Measurements from ENCODE around the gene ABCF1.
A peak's percentile ranks its signal among the peaks of the same experiment; 100 is the strongest.

Gene ABCF1

DNA sequence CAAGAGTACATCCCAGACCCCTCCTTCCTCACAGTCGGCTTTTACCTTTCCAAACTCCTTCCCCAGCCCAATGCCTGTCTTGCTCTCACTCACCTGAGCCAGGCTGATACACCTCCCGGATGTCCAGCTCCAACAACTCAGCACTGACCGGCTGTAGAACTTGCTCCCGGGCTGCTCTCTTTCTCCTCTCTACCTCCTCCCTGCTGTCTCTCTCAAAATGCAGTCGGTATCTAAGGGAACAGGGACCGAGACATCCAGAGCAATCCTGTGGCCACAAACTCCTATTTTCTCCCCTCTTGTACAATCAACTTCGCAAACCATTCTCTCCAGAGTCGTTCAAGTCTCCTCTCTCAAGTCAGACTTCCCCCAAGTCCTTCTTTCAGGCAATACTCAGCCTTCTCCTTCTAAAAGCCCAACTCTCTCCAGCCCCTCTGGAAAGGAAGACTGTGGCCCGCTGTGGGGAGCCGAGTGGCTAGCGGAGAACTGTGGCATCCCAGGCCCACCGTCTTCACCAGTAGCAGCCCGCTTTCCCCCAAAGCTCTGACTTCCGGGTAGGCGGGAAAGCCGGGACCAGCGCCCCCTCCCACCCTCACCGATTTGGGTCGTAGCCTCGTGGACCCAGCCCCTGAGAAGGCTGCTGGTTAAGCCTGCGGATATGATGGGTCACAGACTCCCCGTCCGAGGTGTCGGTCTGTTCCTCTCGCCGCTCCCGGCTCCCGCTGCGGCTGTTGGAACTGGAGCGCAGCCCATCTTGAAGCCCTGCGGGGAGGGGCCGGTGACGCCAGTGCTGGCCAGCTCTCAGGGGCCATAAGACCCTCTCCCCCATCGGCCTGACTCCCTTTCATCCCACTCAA, 16.1 kb upstream of the ABCF1 start:
- H3K4me3 ChIP-seq (replicated peaks; ENCODE audit: low read depth, low read length): peak overlapping the region; percentile 99
- TF ChIP-seq, protein P1, sequence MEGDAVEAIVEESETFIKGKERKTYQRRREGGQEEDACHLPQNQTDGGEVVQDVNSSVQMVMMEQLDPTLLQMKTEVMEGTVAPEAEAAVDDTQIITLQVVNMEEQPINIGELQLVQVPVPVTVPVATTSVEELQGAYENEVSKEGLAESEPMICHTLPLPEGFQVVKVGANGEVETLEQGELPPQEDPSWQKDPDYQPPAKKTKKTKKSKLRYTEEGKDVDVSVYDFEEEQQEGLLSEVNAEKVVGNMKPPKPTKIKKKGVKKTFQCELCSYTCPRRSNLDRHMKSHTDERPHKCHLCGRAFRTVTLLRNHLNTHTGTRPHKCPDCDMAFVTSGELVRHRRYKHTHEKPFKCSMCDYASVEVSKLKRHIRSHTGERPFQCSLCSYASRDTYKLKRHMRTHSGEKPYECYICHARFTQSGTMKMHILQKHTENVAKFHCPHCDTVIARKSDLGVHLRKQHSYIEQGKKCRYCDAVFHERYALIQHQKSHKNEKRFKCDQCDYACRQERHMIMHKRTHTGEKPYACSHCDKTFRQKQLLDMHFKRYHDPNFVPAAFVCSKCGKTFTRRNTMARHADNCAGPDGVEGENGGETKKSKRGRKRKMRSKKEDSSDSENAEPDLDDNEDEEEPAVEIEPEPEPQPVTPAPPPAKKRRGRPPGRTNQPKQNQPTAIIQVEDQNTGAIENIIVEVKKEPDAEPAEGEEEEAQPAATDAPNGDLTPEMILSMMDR (IDR thresholded peaks at IDR 0.05; ENCODE audit: low read length, missing control alignments): no peak
- no peak for DNase-seq (ENCODE audit: low read depth)

DNA sequence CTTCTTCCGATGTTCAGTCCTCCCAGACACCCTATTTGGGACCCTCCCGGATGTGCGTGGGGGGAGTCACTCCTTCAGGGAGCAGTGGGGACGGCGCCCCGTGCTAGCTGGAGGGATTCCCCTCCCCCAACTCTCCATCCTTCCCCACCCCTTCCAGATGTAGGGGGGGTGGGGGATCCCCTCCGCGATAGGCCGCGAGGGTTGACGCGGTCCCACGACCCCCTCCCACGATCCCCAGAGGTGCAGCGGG, 15.5 kb upstream of the ABCF1 start:
- TF ChIP-seq, protein P1 (IDR thresholded peaks at IDR 0.05; ENCODE audit: low read length, missing control alignments): no peak
- peak; percentile 36 for DNase-seq (ENCODE audit: low read depth)
- peak overlapping the region; percentile 99 for H3K4me3 ChIP-seq (replicated peaks; ENCODE audit: low read depth, low read length)

DNA sequence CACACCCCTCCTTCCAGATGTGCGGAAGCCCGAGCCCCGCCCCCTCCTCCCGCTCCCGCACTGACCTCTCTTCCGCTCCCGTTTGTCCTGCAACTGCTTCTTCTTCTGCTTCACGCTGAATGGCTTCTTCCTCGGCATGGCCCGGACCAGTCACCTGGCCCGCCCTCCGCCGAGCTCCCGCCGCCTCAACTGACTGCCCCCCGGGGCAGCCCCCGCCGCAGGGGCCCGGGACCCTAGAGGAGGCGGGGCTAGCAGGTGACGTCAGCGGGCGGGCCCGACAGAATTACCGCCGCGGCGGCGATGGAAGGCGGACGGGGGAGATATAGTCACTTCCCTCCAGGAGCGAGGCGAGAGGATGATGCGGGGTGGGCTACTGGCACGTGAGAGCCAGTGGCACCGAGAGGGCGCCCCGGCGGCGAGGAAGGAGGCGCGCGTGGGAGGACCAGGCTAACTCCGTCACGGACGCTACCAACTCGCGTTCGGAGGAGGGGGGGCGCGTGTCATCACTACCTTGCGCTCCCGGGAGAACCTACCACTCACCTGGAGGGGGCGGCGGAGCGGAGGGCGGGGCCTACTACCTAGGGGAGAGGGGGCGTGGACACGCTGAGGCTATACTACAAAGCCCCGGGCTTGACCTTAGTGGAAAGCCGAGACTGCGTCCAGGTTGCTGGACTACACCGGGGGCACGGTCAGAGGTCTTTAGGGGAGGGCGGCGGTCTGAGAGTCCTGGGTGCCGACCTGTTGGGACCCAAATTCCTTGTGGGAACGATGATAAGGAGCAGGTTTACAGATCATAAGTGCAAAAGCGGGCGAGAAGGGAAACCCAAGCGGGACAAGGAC, 15.0 kb upstream of the ABCF1 start, which contains the start of gene GNL1:
TSS of gene GNL1 (minus strand) at position 424 of the 840 bp plus-strand sequence. CDS start at position 138, 286 bp downstream.
- H3K4me3 ChIP-seq (replicated peaks; ENCODE audit: low read depth, low read length): peak within 1 kb of the TSS; percentile 99
- DNase-seq (ENCODE audit: low read depth): peak; percentile 92
- TF ChIP-seq, protein P1 (IDR thresholded peaks at IDR 0.05; ENCODE audit: low read length, missing control alignments): no peak

DNA sequence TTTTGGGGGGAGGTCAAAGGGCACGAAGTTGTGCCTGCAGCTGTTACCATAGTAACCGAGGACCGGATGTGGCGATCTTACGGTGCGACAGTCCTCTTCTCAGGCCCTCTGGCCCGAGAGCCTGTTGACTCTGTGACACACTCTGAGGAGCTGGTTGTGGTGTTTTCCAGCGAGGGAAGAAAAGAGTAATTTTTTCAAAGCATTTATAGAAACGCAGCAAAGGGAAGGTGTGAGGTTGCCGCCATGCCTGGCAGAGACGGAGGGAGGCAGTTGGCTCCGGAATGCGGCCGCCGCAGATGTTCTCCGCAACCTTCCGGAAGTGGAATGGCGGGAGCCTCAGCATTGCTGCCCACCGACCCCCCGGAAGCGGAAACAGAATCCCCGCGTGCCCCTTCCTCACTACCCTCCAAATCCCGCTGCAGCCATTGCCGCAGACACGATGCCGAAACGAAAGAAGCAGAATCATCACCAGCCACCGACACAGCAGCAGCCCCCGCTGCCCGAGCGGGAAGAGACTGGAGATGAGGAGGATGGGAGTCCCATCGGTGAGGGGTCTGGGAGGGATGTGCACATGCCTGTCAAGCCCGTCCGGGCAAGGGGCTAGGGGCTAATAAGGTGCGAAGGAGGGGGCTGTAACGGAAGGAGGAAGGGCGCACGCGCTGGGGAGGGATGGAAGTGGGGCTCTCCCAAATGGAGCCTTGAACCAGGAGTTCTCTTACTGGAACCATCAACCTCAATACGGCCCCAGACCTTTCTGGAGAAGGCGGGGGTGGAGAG, 14.1 kb upstream of the ABCF1 start, which contains the start of gene PRR3:
TSS of gene PRR3 (plus strand) at position 390 of the 777 bp plus-strand sequence. CDS start at position 440, 50 bp downstream.
- H3K4me3 ChIP-seq (replicated peaks; ENCODE audit: low read depth, low read length): peak within 1 kb of the TSS; percentile 99
- TF ChIP-seq, protein P1 (IDR thresholded peaks at IDR 0.05; ENCODE audit: low read length, missing control alignments): no peak
- peak; percentile 90 for DNase-seq (ENCODE audit: low read depth)

DNA sequence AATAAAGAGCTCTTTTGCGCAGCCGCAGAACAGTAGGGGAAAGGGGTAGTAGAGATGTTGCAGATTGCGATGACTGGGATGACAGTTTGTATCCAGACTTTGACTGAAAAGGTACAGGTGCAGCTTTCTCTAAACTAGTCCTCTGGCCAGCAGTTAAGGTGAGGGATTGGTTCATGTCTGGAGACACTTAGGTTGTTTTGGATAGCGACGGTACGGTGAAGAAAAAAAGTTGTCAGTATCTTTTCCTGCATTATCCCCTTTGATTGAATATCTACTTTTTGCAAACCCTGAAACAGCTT, 13.6 kb upstream of the ABCF1 start:
- no peak for DNase-seq (ENCODE audit: low read depth)
- H3K4me3 ChIP-seq (replicated peaks; ENCODE audit: low read depth, low read length): peak overlapping the region; percentile 99
- TF ChIP-seq, protein P1 (IDR thresholded peaks at IDR 0.05; ENCODE audit: low read length, missing control alignments): no peak

DNA sequence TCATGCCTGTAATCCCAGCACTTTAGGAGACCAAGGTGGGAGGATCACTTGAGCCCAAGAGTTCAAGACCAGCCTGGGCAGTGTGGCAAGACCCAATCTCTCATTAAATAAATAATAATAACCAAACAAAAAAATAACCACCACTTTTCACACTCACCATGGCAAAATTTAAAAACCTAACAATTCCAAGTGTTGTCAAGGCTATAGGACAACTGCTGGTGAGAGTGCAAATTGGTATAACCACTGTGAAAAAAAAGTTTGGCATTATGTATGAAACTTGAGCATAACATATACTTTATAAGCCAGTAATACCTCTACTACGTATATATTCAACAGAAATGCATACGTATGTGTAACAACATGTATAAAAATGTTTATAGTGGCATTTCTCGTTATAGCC, 10.3 kb upstream of the ABCF1 start:
- H3K4me3 ChIP-seq (replicated peaks; ENCODE audit: low read depth, low read length): no peak overlapping the region
- TF ChIP-seq, protein P1 (IDR thresholded peaks at IDR 0.05; ENCODE audit: low read length, missing control alignments): no peak
- DNase-seq (ENCODE audit: low read depth): no peak
